GM23338 (cell line): ENCODE measurements around the gene EDEM2. TPM values are rescaled to one million over a fixed set of nuclear protein-coding genes. Genes with fewer than 3 reads are reported as not detected.
A peak's percentile ranks its signal among the peaks of the same experiment; 100 is the strongest.

ENCODE experiments used
- ATAC-seq: fragments of 200-7000 bp; cut with Tn5 transposase; 3 replicates; pipeline ENCODE4 v1.9.1; 2020
- DNase-seq: peaks from one replicate; pipeline ENCODE4 v3.0.0-alpha.2; 2015; ENCODE audit warnings: low spot score
- H2AFZ ChIP-seq: fragments of 200-600 bp; sonication (generic); 2 replicates; pipeline ENCODE4 v1.8.0; 2016; ENCODE audit warnings: antibody characterized with exemption, mild to moderate bottlenecking, moderate library complexity
- H3F3A ChIP-seq: fragments of 200-600 bp; sonication (generic); replicated peaks from 2 replicates; pipeline ENCODE4 v1.8.0; 2017; ENCODE audit warnings: antibody characterized with exemption, mixed run types, low read depth
- H3K27ac ChIP-seq: fragments of 200-600 bp; sonication (generic); 2 replicates; pipeline ENCODE4 v1.6.1; 2016; ENCODE audit warnings: low read depth
- H3K27me3 ChIP-seq: fragments of 200-600 bp; sonication (generic); 2 replicates; pipeline ENCODE4 v1.8.0; 2016; ENCODE audit warnings: mild to moderate bottlenecking, mixed run types, moderate library complexity; ENCODE audit not compliant: insufficient read depth
- H3K36me3 ChIP-seq: fragments of 200-600 bp; sonication (generic); 2 replicates; pipeline ENCODE4 v1.8.0; 2016; ENCODE audit warnings: mild to moderate bottlenecking; ENCODE audit not compliant: insufficient read depth
- H3K4me1 ChIP-seq: fragments of 200-600 bp; sonication (generic); 2 replicates; pipeline ENCODE4 v1.8.0; 2016; ENCODE audit warnings: mild to moderate bottlenecking, moderate library complexity; ENCODE audit not compliant: insufficient read depth
- H3K4me2 ChIP-seq: fragments of 200-600 bp; sonication (generic); 2 replicates; pipeline ENCODE4 v1.7.1; 2017; ENCODE audit warnings: mixed run types
- H3K4me3 ChIP-seq: fragments of 200-600 bp; sonication (generic); 2 replicates; pipeline ENCODE4 v1.6.1; 2016; ENCODE audit warnings: mixed run types
- H3K79me2 ChIP-seq: fragments of 200-600 bp; sonication (generic); replicated peaks from 2 replicates; pipeline ENCODE4 v1.8.0; 2017; ENCODE audit warnings: mild to moderate bottlenecking; ENCODE audit not compliant: insufficient read depth
- H3K9me2 ChIP-seq: fragments of 200-600 bp; sonication (generic); 2 replicates; pipeline ENCODE4 v1.8.0; 2017; ENCODE audit not compliant: insufficient read depth
- H4K20me1 ChIP-seq: fragments of 200-600 bp; sonication (generic); replicated peaks from 2 replicates; pipeline ENCODE4 v1.8.0; 2017; ENCODE audit warnings: mild to moderate bottlenecking; ENCODE audit not compliant: insufficient read depth
- H3K27ac Mint-ChIP-seq: 2 replicates; pipeline ENCODE4 v1.8.0; 2020; ENCODE audit warnings: inconsistent platforms, mild to moderate bottlenecking, moderate library complexity, mixed read lengths
- H3K27me3 Mint-ChIP-seq: 3 replicates; pipeline ENCODE4 v1.8.0; 2022; ENCODE audit warnings: low read depth, mild to moderate bottlenecking, moderate library complexity, mixed read lengths, inconsistent platforms; ENCODE audit not compliant: insufficient read depth, poor library complexity
- H3K36me3 Mint-ChIP-seq: 3 replicates; pipeline ENCODE4 v1.8.0; 2021; ENCODE audit warnings: low read depth, mild to moderate bottlenecking, inconsistent platforms, moderate library complexity, mixed read lengths
- H3K4me1 Mint-ChIP-seq: 3 replicates; pipeline ENCODE4 v1.8.0; 2020; ENCODE audit warnings: mild to moderate bottlenecking, inconsistent platforms, mixed read lengths
- H3K4me3 Mint-ChIP-seq: 3 replicates; pipeline ENCODE4 v1.8.0; 2021; ENCODE audit warnings: moderate library complexity, mild to moderate bottlenecking, inconsistent platforms, mixed read lengths
- H3K9me3 Mint-ChIP-seq: 3 replicates; pipeline ENCODE4 v1.8.0; 2020; ENCODE audit warnings: moderate library complexity, mild to moderate bottlenecking, inconsistent platforms, mixed read lengths
- CTCF ChIP-seq, 2 experiments: fragments of 200-600 bp in 1 of 2; sonication (generic) in 1 of 2; conservative IDR thresholded peaks; 2 replicates each; pipeline versions ENCODE4 v1.5.1 to v1.6.1; 2016 to 2017; ENCODE audit warnings: antibody characterized with exemption in 2 of 2, low read depth in 2 of 2, mild to moderate bottlenecking in 2 of 2, moderate library complexity in 1 of 2
- ETS1 ChIP-seq: IDR thresholded peaks from 2 replicates; pipeline ENCODE4 v1.6.1; 2016; ENCODE audit warnings: antibody characterized with exemption
- EZH2 ChIP-seq: fragments of 200-600 bp; sonication (generic); IDR thresholded peaks from one replicate; pipeline ENCODE4 v1.8.0; 2017; ENCODE audit warnings: antibody characterized with exemption, mild to moderate bottlenecking, low read depth; ENCODE audit not compliant: unreplicated experiment
- JUNB ChIP-seq: IDR thresholded peaks from one replicate; pipeline ENCODE4 v1.6.1; 2016; ENCODE audit warnings: antibody characterized with exemption; ENCODE audit not compliant: unreplicated experiment
- NANOG ChIP-seq: IDR thresholded peaks from 2 replicates; pipeline ENCODE4 v1.6.1; 2016; ENCODE audit warnings: antibody characterized with exemption, borderline replicate concordance
- POLR2AphosphoS5 ChIP-seq: IDR thresholded peaks from 2 replicates; pipeline ENCODE4 v1.6.1; 2016; ENCODE audit warnings: antibody characterized with exemption, low read depth
- ZNF114 ChIP-seq: fragments of 250-450 bp; sonication (Bioruptor Pico); IDR thresholded peaks from 2 replicates; pipeline ENCODE4 v1.5.0; 2020; ENCODE audit warnings: mild to moderate bottlenecking, moderate library complexity
- ZNF462 ChIP-seq: fragments of 250-450 bp; sonication (Bioruptor Pico); IDR thresholded peaks from 2 replicates; pipeline ENCODE4 v1.5.0; 2020; ENCODE audit warnings: mild to moderate bottlenecking, moderate library complexity
- polyA plus RNA-seq: library from polyadenylated mRNA; unstranded; fragments of >200 nt; fragmentation: Nextera tagmentation; extraction: Ambion mirVana; gene quantifications from 2 replicates; pipeline ENCODE4 v1.2.1, GENCODE V29; 2016
- total RNA-seq: library from RNA; depleted of rRNA; stranded (reverse); fragments of >200 nt; shearing (Covaris generic); gene quantifications from 2 replicates; pipeline ENCODE4 v1.2.3, GENCODE V29; 2014

Gene EDEM2
- total and polyA plus RNA-seq, 2 experiments from 2014 or later, result 13.9 to 25.3 TPM

GRCh38 chr20:35171753-35172433 is 24.8 kb upstream of the EDEM2 start, which contains the start of gene PROCR:
PROCR (plus strand) TSS chr20:35172072; CDS start chr20:35172155, 83 bp downstream.
- Histone ChIP-seq H3F3A (peaks cover 3% of the 10 kb centered on the region; the same call in 1 of the 2 replicates), H3K27ac (no peak within 1 kb of the TSS), H3K4me2 (peak within 1 kb of the TSS; percentile 82), H3K4me1 (peaks cover 36% of the 10 kb centered on the region), H2AFZ (peak within 1 kb of the TSS; percentile 86), H4K20me1 (no peaks in the 10 kb centered on the region), H3K36me3 (no peaks in the 10 kb centered on the region), H3K79me2 (no peaks in the 10 kb centered on the region), H3K4me3 (peak within 1 kb of the TSS; percentile 59), H3K27me3 (0 out of 2 replicates have a peak, but pooled peaks cover 4% of the 10 kb centered on the region), H3K9me2 (no peaks in the 10 kb centered on the region)
- H3K4me3 Mint-ChIP-seq, result peak within 1 kb of the TSS; percentile 67
- no peaks in the 10 kb centered on the region; the same call in 2 of the 3 replicates for H3K9me3 Mint-ChIP-seq
- H3K4me1 Mint-ChIP-seq, result peaks cover 36% of the 10 kb centered on the region
- peaks cover 15% of the 10 kb centered on the region for H3K27me3 Mint-ChIP-seq
- H3K36me3 Mint-ChIP-seq, result peaks cover 13% of the 10 kb centered on the region; the same call in 2 of the 3 replicates
- ATAC-seq (peak; percentile 81), DNase-seq (peak; percentile 87)
- no peak within 1 kb of the TSS for H3K27ac Mint-ChIP-seq
- no peak for TF ChIP-seq JUNB

DNA sequence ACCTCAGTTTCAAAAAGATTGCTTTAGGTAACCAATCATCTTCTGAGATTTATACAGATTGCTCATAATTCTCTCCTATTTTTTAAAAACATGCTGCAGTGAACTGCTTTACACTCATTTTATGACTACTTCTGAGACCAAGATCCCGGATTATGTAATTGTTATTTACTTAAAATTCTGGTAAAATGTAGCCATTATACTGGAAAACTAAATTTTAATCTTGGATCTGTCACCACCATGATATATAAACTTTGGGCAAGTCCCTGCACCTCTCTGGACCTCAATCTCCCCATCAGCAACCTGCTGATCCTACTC is 24.3 kb upstream of the EDEM2 start:
- peak overlapping the region; percentile 59 for H3K4me3 ChIP-seq
- H3K27me3 ChIP-seq, result 0 out of 2 replicates have a peak, but pooled peaks cover 4% of the 10 kb centered on the region
- peaks cover 3% of the 10 kb centered on the region; the same call in 1 of the 2 replicates for H3F3A ChIP-seq
- no peaks in the 10 kb centered on the region for H3K9me2 ChIP-seq
- ATAC-seq, result no peak
- H3K4me3 Mint-ChIP-seq, result peak overlapping the region; percentile 67
- no peaks in the 10 kb centered on the region for H3K36me3 ChIP-seq
- no peak overlapping the region for H3K27ac ChIP-seq
- H3K36me3 Mint-ChIP-seq, result peaks cover 13% of the 10 kb centered on the region; the same call in 2 of the 3 replicates
- no peaks in the 10 kb centered on the region for H3K79me2 ChIP-seq
- peaks cover 40% of the 10 kb centered on the region for H3K4me1 Mint-ChIP-seq
- no peaks in the 10 kb centered on the region for H4K20me1 ChIP-seq
- H3K9me3 Mint-ChIP-seq, result no peaks in the 10 kb centered on the region; the same call in 2 of the 3 replicates
- H3K27me3 Mint-ChIP-seq, result peaks cover 15% of the 10 kb centered on the region
- no peak for DNase-seq
- H2AFZ ChIP-seq, result no peak overlapping the region
- H3K4me2 ChIP-seq, result peak overlapping the region; percentile 82
- no peak overlapping the region for H3K27ac Mint-ChIP-seq
- peaks cover 41% of the 10 kb centered on the region for H3K4me1 ChIP-seq
- TF ChIP-seq ETS1, result no peak
- no peak for TF ChIP-seq JUNB
- TF ChIP-seq NANOG, result no peak
- TF ChIP-seq EZH2, result no peak
- TF ChIP-seq ZNF462, result no peak
- no peak for TF ChIP-seq CTCF (conservative IDR thresholded peaks at IDR 0.05; ENCODE audit: low read depth in 2 of 2)
- TF ChIP-seq ZNF114, result no peak
- TF ChIP-seq POLR2AphosphoS5, result no peak
